Measurements from ENCODE around the gene MIDN.

DNA sequence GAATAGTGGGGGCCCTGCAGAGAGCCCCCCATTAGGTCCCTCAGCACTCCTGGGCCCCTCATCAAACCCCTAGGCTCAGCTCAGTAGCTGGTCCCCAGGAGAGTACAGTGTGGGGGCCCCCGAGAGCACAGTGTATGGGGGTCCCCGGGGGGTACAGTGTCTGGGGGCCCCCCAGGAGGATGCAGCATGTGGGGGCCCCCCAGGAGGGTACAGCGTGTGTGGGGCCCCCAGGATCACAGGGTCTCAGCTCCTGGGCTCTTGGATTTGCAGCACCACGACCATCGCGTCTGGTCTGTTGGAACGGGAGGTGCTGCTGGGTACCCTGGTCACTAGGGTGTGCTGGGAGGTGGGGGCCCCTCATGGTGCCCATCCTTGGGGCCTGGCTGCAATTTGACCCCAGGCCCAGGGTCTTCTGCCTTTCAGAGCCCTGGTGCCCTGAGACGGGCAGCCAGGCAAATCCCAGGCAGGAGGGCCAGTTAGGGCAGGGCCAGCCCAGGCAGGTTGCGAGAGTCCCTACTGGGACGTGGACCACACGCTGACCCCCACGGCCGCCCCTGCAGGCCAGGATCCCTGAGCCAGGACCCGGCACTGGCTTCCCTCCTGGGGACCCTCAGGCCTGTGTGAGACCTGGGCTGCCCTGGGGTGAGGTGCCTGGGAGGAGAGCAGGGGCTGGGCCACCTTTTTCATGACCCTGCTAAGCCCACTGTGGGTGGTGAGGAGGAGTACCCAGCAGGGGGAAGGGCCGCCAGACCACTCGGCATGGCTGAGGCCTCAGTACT is 24.1 kb upstream of the MIDN start:
- TF ChIP-seq, protein P1, sequence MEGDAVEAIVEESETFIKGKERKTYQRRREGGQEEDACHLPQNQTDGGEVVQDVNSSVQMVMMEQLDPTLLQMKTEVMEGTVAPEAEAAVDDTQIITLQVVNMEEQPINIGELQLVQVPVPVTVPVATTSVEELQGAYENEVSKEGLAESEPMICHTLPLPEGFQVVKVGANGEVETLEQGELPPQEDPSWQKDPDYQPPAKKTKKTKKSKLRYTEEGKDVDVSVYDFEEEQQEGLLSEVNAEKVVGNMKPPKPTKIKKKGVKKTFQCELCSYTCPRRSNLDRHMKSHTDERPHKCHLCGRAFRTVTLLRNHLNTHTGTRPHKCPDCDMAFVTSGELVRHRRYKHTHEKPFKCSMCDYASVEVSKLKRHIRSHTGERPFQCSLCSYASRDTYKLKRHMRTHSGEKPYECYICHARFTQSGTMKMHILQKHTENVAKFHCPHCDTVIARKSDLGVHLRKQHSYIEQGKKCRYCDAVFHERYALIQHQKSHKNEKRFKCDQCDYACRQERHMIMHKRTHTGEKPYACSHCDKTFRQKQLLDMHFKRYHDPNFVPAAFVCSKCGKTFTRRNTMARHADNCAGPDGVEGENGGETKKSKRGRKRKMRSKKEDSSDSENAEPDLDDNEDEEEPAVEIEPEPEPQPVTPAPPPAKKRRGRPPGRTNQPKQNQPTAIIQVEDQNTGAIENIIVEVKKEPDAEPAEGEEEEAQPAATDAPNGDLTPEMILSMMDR (IDR thresholded peaks at IDR 0.05), result no peak
- no peak for TF ChIP-seq POLR2AphosphoS5 (IDR thresholded peaks at IDR 0.05)
- TF ChIP-seq EP300 (IDR thresholded peaks at IDR 0.05), result no peak
